Keratinocyte (primary cell): ENCODE results near the gene WFDC1. TPM values are rescaled to one million over a fixed set of nuclear protein-coding genes. Genes with fewer than 3 reads are reported as not detected.

Experiments
- DNase-seq: peaks from one replicate; pipeline ENCODE4 v3.0.0-alpha.2; 2011; ENCODE audit warnings: low read depth, missing footprints, low spot score
- FAIRE-seq: peaks from 2 replicates; lab custom pipeline; 2011; peaks lifted over from hg19 to GRCh38; lab: Jason Lieb, UNC
- H2AFZ ChIP-seq: 2 replicates; pipeline ENCODE4 v1.6.0; 2012; ENCODE audit warnings: low read length, control low read depth, inconsistent platforms; ENCODE audit not compliant: control insufficient read depth
- H3K27ac ChIP-seq: 2 replicates; pipeline ENCODE4 v1.5.1; 2011; ENCODE audit warnings: low read length; ENCODE audit not compliant: control insufficient read depth, insufficient read depth
- H3K27me3 ChIP-seq: 3 replicates; pipeline ENCODE4 v1.6.0; 2011; ENCODE audit warnings: low read length; ENCODE audit not compliant: control insufficient read depth, insufficient read depth; ENCODE audit errors: extremely low read depth
- H3K36me3 ChIP-seq, 2 experiments: 2 replicates in 1 of 2; 3 replicates in 1 of 2; pipeline ENCODE4 v1.5.1; 2011; ENCODE audit warnings: low read length in 2 of 2, mild to moderate bottlenecking in 1 of 2; ENCODE audit not compliant: control insufficient read depth in 2 of 2, insufficient read depth in 2 of 2; ENCODE audit errors: extremely low read depth in 1 of 2
- H3K4me1 ChIP-seq: 3 replicates; pipeline ENCODE4 v1.5.1; 2011; ENCODE audit warnings: low read length; ENCODE audit not compliant: control insufficient read depth, insufficient read depth; ENCODE audit errors: extremely low read depth
- H3K4me2 ChIP-seq: 3 replicates; pipeline ENCODE4 v1.6.0; 2011; ENCODE audit warnings: low read depth, low read length; ENCODE audit not compliant: control insufficient read depth, insufficient read depth; ENCODE audit errors: extremely low read depth
- H3K4me3 ChIP-seq, 3 experiments: fragments of 200-600 bp in 1 of 3; sonication (generic) in 1 of 3; 2 replicates in 2 of 3; 3 replicates in 1 of 3; pipeline ENCODE4 v1.5.1; 2011 to 2016; ENCODE audit warnings: low read length in 3 of 3, mild to moderate bottlenecking in 3 of 3, control low read depth in 2 of 3, inconsistent platforms in 1 of 3, low read depth in 1 of 3, mixed read lengths in 1 of 3, mixed run types in 1 of 3, moderate library complexity in 1 of 3; ENCODE audit not compliant: control insufficient read depth in 2 of 3, insufficient read depth in 2 of 3; ENCODE audit errors: extremely low read depth in 1 of 3
- H3K79me2 ChIP-seq: 2 replicates; pipeline ENCODE4 v1.6.0; 2012; ENCODE audit warnings: low read length; ENCODE audit not compliant: control insufficient read depth, insufficient read depth
- H3K9ac ChIP-seq: 3 replicates; pipeline ENCODE4 v1.6.0; 2011; ENCODE audit warnings: low read length; ENCODE audit not compliant: control insufficient read depth, insufficient read depth; ENCODE audit errors: extremely low read depth
- H3K9me1 ChIP-seq: 3 replicates; pipeline ENCODE4 v1.6.0; 2011; ENCODE audit warnings: low read length; ENCODE audit not compliant: control insufficient read depth, insufficient read depth; ENCODE audit errors: extremely low read depth
- H3K9me3 ChIP-seq: 2 replicates; pipeline ENCODE4 v1.5.1; 2012; ENCODE audit warnings: low read depth, low read length; ENCODE audit not compliant: control insufficient read depth
- H4K20me1 ChIP-seq: 3 replicates; pipeline ENCODE4 v1.6.0; 2011; ENCODE audit warnings: low read length; ENCODE audit not compliant: control insufficient read depth, insufficient read depth; ENCODE audit errors: extremely low read depth
- CTCF ChIP-seq, 3 experiments: IDR thresholded peaks in 1 of 3; conservative IDR thresholded peaks in 1 of 3; optimal IDR thresholded peaks in 1 of 3; 2 replicates in 2 of 3; 3 replicates in 1 of 3; pipeline versions ENCODE3 to v1.5.1; 2011; ENCODE audit warnings: low read length in 3 of 3, mild to moderate bottlenecking in 3 of 3, moderate library complexity in 2 of 3, control low read depth in 1 of 3, inconsistent platforms in 1 of 3; ENCODE audit not compliant: insufficient read depth in 2 of 3; ENCODE audit errors: extremely low read depth in 1 of 3
- EZH2 ChIP-seq: IDR thresholded peaks from one replicate; pipeline ENCODE4 v1.6.1; 2012; ENCODE audit warnings: inconsistent platforms, mild to moderate bottlenecking, low read length, moderate library complexity
- dilution Hi-C: fragments of 300-500 bp; cut with MboI; formaldehyde crosslinking; loops from one replicate; pipeline ENCODE4 v1.7.0; 2020; ENCODE audit warnings: low sequenced_read_pairs; ENCODE audit not compliant: extremely low pct_ligation_motif_present
- polyA plus RNA-seq, 5 experiments: library from polyadenylated mRNA; depleted of rRNA in 3 of 5; stranded (reverse) in 3 of 5; stranded (forward) in 1 of 5; unstranded in 1 of 5; fragments of >200 nt; gene quantifications; 1 replicate in 1 of 5; 2 replicates in 3 of 5; 3 replicates in 1 of 5; pipeline versions ENCODE4 v1.2.1 to v1.2.3, GENCODE V29; 2011 to 2012; ENCODE audit warnings: missing spikeins in 2 of 5, low read depth in 1 of 5, low replicate concordance in 1 of 5

Gene WFDC1
- polyA plus RNA-seq, 1 donor (not counting 4 experiments of a cell fraction or from before 2014, with no cell fraction given), result not detected

GRCh38 chr16:84356176-84356575 is 61.5 kb downstream of the WFDC1 start:
- no peak for TF ChIP-seq CTCF (optimal IDR thresholded peaks at IDR 0.05 in 1 of 3, IDR thresholded peaks at IDR 0.05 in 1 of 3, conservative IDR thresholded peaks at IDR 0.05 in 1 of 3; ENCODE audit: extremely low read depth in 1 of 3, insufficient read depth in 2 of 3, low read length in 3 of 3)
- no peak for TF ChIP-seq EZH2
- Histone ChIP-seq H2AFZ (no peak overlapping the region), H3K4me2 (no peak overlapping the region), H3K27ac (no peak overlapping the region), H3K4me3 (no peak overlapping the region), H3K9ac (no peak overlapping the region), H3K9me1 (no peaks in the 10 kb centered on the region), H3K9me3 (no peaks in the 10 kb centered on the region), H3K79me2 (no peaks in the 10 kb centered on the region), H4K20me1 (no peaks in the 10 kb centered on the region), H3K36me3 (no peaks in the 10 kb centered on the region), H3K4me1 (peaks cover 33% of the 10 kb centered on the region), H3K27me3 (peaks cover 17% of the 10 kb centered on the region)
- no peak for DNase-seq
- dilution Hi-C loops, result no loop called here
- FAIRE-seq, result no peak

DNA sequence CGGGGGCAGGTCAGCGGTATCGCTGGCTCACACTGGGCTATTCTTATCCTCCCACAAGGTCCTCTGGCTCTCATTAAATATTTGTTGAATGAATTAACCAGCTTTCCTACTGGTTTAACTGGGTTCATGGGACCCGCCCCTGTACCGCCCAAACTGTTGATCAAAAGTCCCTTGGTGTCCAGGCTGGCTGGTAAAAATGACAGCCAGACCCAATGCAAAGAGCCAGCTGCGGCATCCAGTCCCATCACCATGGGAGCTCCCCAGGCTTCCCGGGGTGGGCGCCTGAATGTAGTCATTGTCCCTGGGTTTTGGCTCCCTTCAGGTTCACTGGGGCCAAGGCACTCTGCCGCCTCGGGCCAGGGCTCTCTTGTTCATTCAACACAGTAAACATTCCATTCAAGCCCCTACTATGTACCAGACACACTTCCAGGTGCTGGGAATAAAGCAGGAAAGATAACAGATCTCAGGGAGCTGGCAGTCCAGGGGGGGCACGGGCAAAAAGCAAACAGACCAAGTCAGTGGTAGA is 62.0 kb downstream of the WFDC1 start:
- no peak for DNase-seq
- Histone ChIP-seq H2AFZ (no peak overlapping the region), H3K4me1 (peaks cover 33% of the 10 kb centered on the region), H4K20me1 (no peaks in the 10 kb centered on the region), H3K4me3 (no peak overlapping the region), H3K9me1 (no peaks in the 10 kb centered on the region), H3K9me3 (no peaks in the 10 kb centered on the region), H3K79me2 (no peaks in the 10 kb centered on the region), H3K27me3 (peaks cover 17% of the 10 kb centered on the region), H3K36me3 (no peaks in the 10 kb centered on the region), H3K9ac (no peak overlapping the region), H3K4me2 (peak overlapping the region; percentile 58), H3K27ac (no peak overlapping the region)
- TF ChIP-seq CTCF (optimal IDR thresholded peaks at IDR 0.05 in 1 of 3, IDR thresholded peaks at IDR 0.05 in 1 of 3, conservative IDR thresholded peaks at IDR 0.05 in 1 of 3; ENCODE audit: extremely low read depth in 1 of 3, insufficient read depth in 2 of 3, low read length in 3 of 3) (no peak), EZH2 (no peak)
- dilution Hi-C loops, result no loop called here
- peak; percentile 9 for FAIRE-seq
